Uterine smooth muscle cell (primary cell): ENCODE measurements around the gene URB2. TPM values are rescaled to one million over a fixed set of nuclear protein-coding genes. Genes with fewer than 3 reads are reported as not detected.

Experiments used
- total RNA-seq: library from RNA; depleted of rRNA; stranded (reverse); fragments of >200 nt; gene quantifications from 2 replicates; pipeline ENCODE4 v1.2.3, GENCODE V29; 2014

The URB2 gene
- 11.4 and 16.0 TPM in 2 replicates for total RNA-seq

GRCh38 chr1:229625915-229626831 lies at the start of gene URB2, which contains the start of gene TAF5L:
TSS of gene URB2 (plus strand) at chr1:229626247. CDS start at chr1:229627634, 1,387 bp downstream.
TSS of gene TAF5L (minus strand) at chr1:229626122. CDS start at chr1:229614482, 11,640 bp downstream.

Other genes with a start within 250 kb of the URB2 start
- not detected in 2 replicates for gene ACTA1, start 192.2 kb upstream of the URB2 start, total RNA-seq
- 38.6 and 42.2 TPM in 2 replicates for gene NUP133, start 117.9 kb upstream of the URB2 start, total RNA-seq
- 15.9 and 22.6 TPM in 2 replicates for gene ABCB10, start 67.5 kb upstream of the URB2 start, total RNA-seq
- 13.6 and 20.6 TPM in 2 replicates for gene TAF5L, start 125 bp upstream of the URB2 start, total RNA-seq